DOHH2 (cell line): Measurements from ENCODE around the gene HYDIN.

ENCODE experiments used
- H3F3A ChIP-seq: fragments of 200-600 bp; sonication (generic), shearing (Covaris generic); 2 replicates; pipeline ENCODE4 v1.6.0; 2016; ENCODE audit warnings: antibody characterized with exemption, mild to moderate bottlenecking; ENCODE audit not compliant: control insufficient read depth, insufficient read depth
- H3K27ac ChIP-seq: fragments of 200-600 bp; sonication (generic); 2 replicates; pipeline ENCODE4 v1.5.1; 2014; ENCODE audit warnings: low read depth, mild to moderate bottlenecking, low read length, moderate library complexity
- H3K27me3 ChIP-seq: fragments of 200-600 bp; sonication (generic); 2 replicates; pipeline ENCODE4 v1.6.1; 2014; ENCODE audit warnings: mild to moderate bottlenecking, low read length, mixed read lengths; ENCODE audit not compliant: control insufficient read depth
- H3K36me3 ChIP-seq: fragments of 200-600 bp; sonication (generic); 2 replicates; pipeline ENCODE4 v1.6.1; 2014; ENCODE audit warnings: mild to moderate bottlenecking, low read length, moderate library complexity, mixed read lengths; ENCODE audit not compliant: control insufficient read depth
- H3K4me1 ChIP-seq: fragments of 200-600 bp; sonication (generic); 2 replicates; pipeline ENCODE4 v1.6.1; 2014; ENCODE audit warnings: mild to moderate bottlenecking, low read length, mixed read lengths; ENCODE audit not compliant: control insufficient read depth
- H3K4me2 ChIP-seq: fragments of 200-600 bp; sonication (generic); 2 replicates; pipeline ENCODE4 v1.6.0; 2014; ENCODE audit warnings: mild to moderate bottlenecking, low read length, moderate library complexity
- H3K4me3 ChIP-seq: fragments of 200-600 bp; sonication (generic); 2 replicates; pipeline ENCODE4 v1.5.1; 2014; ENCODE audit warnings: mild to moderate bottlenecking, low read length, mixed read lengths
- H3K79me2 ChIP-seq: fragments of 200-600 bp; sonication (generic); 2 replicates; pipeline ENCODE4 v1.6.1; 2014; ENCODE audit warnings: mild to moderate bottlenecking, low read length, mixed read lengths; ENCODE audit not compliant: control insufficient read depth
- H3K9me2 ChIP-seq: fragments of 200-600 bp; sonication (generic); replicated peaks from 2 replicates; pipeline ENCODE4 v1.6.1; 2014; ENCODE audit warnings: mild to moderate bottlenecking, low read length, mixed read lengths; ENCODE audit not compliant: control insufficient read depth
- H3K9me3 ChIP-seq: fragments of 200-600 bp; sonication (generic); 2 replicates; pipeline ENCODE4 v1.6.1; 2014; ENCODE audit warnings: antibody characterized with exemption, low read length, mixed read lengths; ENCODE audit not compliant: control insufficient read depth, insufficient read depth
- H4K20me1 ChIP-seq: fragments of 200-600 bp; sonication (generic); 2 replicates; pipeline ENCODE4 v1.6.0; 2014; ENCODE audit warnings: low read depth, mild to moderate bottlenecking, antibody characterized with exemption, low read length, moderate library complexity; ENCODE audit not compliant: control insufficient read depth, insufficient read depth
- CTCF ChIP-seq: fragments of 200-600 bp; sonication (generic); IDR thresholded peaks from one replicate; pipeline ENCODE4 v1.5.1; 2014; ENCODE audit warnings: antibody characterized with exemption, mild to moderate bottlenecking, low read depth, low read length; ENCODE audit not compliant: poor library complexity, severe bottlenecking
- EZH2phosphoT487 ChIP-seq: fragments of 200-600 bp; sonication (generic); IDR thresholded peaks from 2 replicates; pipeline ENCODE4 v1.6.1; 2017; ENCODE audit warnings: borderline replicate concordance, mild to moderate bottlenecking, antibody characterized with exemption, low read length, moderate library complexity, mixed read lengths

Gene HYDIN

GRCh38 chr16:70800781-70801480 is 429.6 kb downstream of the HYDIN start, which contains the start of gene VAC14:
TSS of gene VAC14 (minus strand) at chr16:70801158. CDS start at chr16:70800900, 258 bp downstream.
- TF ChIP-seq CTCF (no peak), EZH2phosphoT487 (no peak)
- peaks cover 47% of the 10 kb centered on the region for H3K79me2 ChIP-seq
- peaks cover 13% of the 10 kb centered on the region for H3K36me3 ChIP-seq
- H3K27ac ChIP-seq, result peak within 1 kb of the TSS; percentile 20
- H3K27me3 ChIP-seq, result no peaks in the 10 kb centered on the region
- peak within 1 kb of the TSS; percentile 62 for H3K4me2 ChIP-seq
- no peaks in the 10 kb centered on the region for H4K20me1 ChIP-seq
- H3K4me3 ChIP-seq, result peak within 1 kb of the TSS; percentile 77
- peaks cover 20% of the 10 kb centered on the region for H3K4me1 ChIP-seq
- no peaks in the 10 kb centered on the region for H3K9me2 ChIP-seq
- H3F3A ChIP-seq, result no peaks in the 10 kb centered on the region
- no peaks in the 10 kb centered on the region for H3K9me3 ChIP-seq

- Histone ChIP-seq H3F3A (no peaks in the 10 kb centered on the region), H3K4me1 (peaks cover 23% of the 10 kb centered on the region), H3K27me3 (no peaks in the 10 kb centered on the region), H3K79me2 (peaks cover 53% of the 10 kb centered on the region), H3K36me3 (peaks cover 13% of the 10 kb centered on the region), H3K4me2 (peak overlapping the region; percentile 62), H3K27ac (peak overlapping the region; percentile 20), H3K9me3 (no peaks in the 10 kb centered on the region), H3K4me3 (peak overlapping the region; percentile 77), H3K9me2 (no peaks in the 10 kb centered on the region), H4K20me1 (no peaks in the 10 kb centered on the region)
- no peak for TF ChIP-seq EZH2phosphoT487
- TF ChIP-seq CTCF, result no peak
Observed at GRCh38 chr16:70800311-70800710, 430.2 kb downstream of the HYDIN start.

- no peak overlapping the region for H3K4me3 ChIP-seq
- no peak overlapping the region for H3K4me2 ChIP-seq
- H3K27ac ChIP-seq, result no peak overlapping the region
- peaks cover 13% of the 10 kb centered on the region for H3K36me3 ChIP-seq
- H3K27me3 ChIP-seq, result no peaks in the 10 kb centered on the region
- peaks cover 31% of the 10 kb centered on the region for H3K4me1 ChIP-seq
- no peaks in the 10 kb centered on the region for H3F3A ChIP-seq
- H3K79me2 ChIP-seq, result peaks cover 93% of the 10 kb centered on the region
- no peaks in the 10 kb centered on the region for H3K9me3 ChIP-seq
- TF ChIP-seq EZH2phosphoT487, result no peak
- no peaks in the 10 kb centered on the region for H3K9me2 ChIP-seq
- H4K20me1 ChIP-seq, result peaks cover 19% of the 10 kb centered on the region
Observed at GRCh38 chr16:70796301-70796700, 434.2 kb downstream of the HYDIN start.

- TF ChIP-seq EZH2phosphoT487 (no peak), CTCF (no peak)
- H3K4me1 ChIP-seq, result peaks cover 28% of the 10 kb centered on the region
- no peaks in the 10 kb centered on the region for H3K9me2 ChIP-seq
- H3K79me2 ChIP-seq, result peaks cover 97% of the 10 kb centered on the region
- H3K27ac ChIP-seq, result no peak overlapping the region
- peaks cover 19% of the 10 kb centered on the region for H4K20me1 ChIP-seq
- no peaks in the 10 kb centered on the region for H3F3A ChIP-seq
- H3K36me3 ChIP-seq, result peaks cover 13% of the 10 kb centered on the region
- no peak overlapping the region for H3K4me2 ChIP-seq
- H3K27me3 ChIP-seq, result no peaks in the 10 kb centered on the region
- no peaks in the 10 kb centered on the region for H3K9me3 ChIP-seq
- no peak overlapping the region for H3K4me3 ChIP-seq
Observed at GRCh38 chr16:70795296-70795912, 435.1 kb downstream of the HYDIN start.
